Mammary epithelial cell (primary cell): ENCODE results near the gene HKDC1.

Experiments
- CTCF ChIP-seq, 2 donors: IDR thresholded peaks in 1 of 2; conservative IDR thresholded peaks in 1 of 2; 2 replicates each; pipeline ENCODE4 v1.5.1; 2011 to 2012; ENCODE audit warnings: inconsistent platforms in 2 of 2, low read length in 2 of 2, mild to moderate bottlenecking in 2 of 2, control low read depth in 1 of 2, low read depth in 1 of 2; ENCODE audit not compliant: insufficient read depth in 1 of 2; ENCODE audit errors: extremely low read depth in 1 of 2
- EZH2 ChIP-seq: IDR thresholded peaks from 2 replicates; pipeline ENCODE4 v1.6.1; 2012; ENCODE audit warnings: low read length, inconsistent platforms, borderline replicate concordance

DNA sequence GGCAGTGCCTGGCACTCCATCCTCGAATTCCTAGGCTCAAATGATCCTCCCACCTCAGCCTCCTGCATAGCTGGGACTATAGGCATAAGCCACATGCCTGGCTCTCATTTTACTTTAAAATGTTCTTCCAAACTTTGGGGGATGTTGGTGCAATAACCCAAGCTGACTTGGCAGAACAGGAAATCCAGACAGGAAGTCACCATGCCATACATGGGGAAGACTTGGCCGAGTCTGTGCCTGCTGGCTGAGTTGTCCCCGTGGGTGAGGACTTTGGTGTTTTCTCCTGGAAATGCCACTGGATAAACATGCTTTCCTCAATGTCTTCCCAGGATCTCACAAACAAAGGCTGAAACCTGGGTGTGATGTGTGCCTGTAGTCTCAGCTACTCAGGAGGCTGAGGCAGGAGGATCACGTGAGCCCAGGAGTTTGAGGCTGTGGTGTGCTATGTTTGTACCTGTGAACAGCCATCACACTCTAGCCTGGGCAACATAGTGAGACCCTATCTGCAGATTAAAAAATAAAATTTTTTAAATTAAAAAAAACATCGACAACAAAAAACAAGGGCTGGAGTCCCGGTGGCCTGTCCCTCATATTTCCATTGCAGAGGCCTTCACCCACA lies 19.8 kb downstream of the HKDC1 start:
- no peak for TF ChIP-seq EZH2
- TF ChIP-seq CTCF (conservative IDR thresholded peaks at IDR 0.05 in 1 of 2, IDR thresholded peaks at IDR 0.05 in 1 of 2; ENCODE audit: extremely low read depth in 1 of 2, insufficient read depth in 1 of 2, low read depth in 1 of 2, low read length in 2 of 2) = no peak
